ENCODE data around the gene ACIN1.

GRCh38 chr14:23104070-23104590 is 9.2 kb upstream of the ACIN1 start:
- no peak for TF ChIP-seq EZH2 (IDR thresholded peaks at IDR 0.05; ENCODE audit: low read depth)
- no peak for TF ChIP-seq CTCF (conservative IDR thresholded peaks at IDR 0.05)
